GM21576 (cell line): Measurements from ENCODE around the gene PSPC1.
"Not testable (repeated sequence)": the region's sequence is repeated elsewhere in the genome, so short reads cannot be mapped to it uniquely, and the experiment has no call there.

Experiments used
- ATAC-seq: cut with Tn5 transposase; IDR thresholded peaks from one replicate; pipeline ENCODE4 v1.9.1; 2021; ENCODE audit warnings: mild to moderate bottlenecking, moderate library complexity; ENCODE audit not compliant: unreplicated experiment

PSPC1 gene

DNA sequence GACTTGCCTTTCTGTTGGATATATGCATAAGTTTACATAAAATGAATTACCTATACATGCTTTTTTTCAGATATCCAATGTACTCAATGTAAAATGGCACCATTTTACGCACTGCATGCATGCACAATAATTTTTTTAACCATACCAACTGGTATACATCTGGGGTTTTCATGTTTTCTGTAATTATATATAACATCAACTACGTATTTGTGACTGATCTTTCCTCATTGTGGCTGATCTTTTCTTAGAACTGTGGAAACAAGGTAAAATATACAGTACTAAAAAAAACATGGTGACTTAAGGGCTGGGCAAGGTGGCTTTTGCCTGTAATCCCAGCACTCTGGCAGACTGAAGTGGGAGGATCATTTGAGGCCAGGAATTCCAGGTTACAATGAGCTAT is 18.5 kb downstream of the PSPC1 start:
- ATAC-seq = no peak

- no peak for ATAC-seq
Observed at GRCh38 chr13:19763618-19764017, 19.1 kb downstream of the PSPC1 start.

GRCh38 chr13:19759669-19760068 is 23.1 kb downstream of the PSPC1 start:
- no peak for ATAC-seq

- ATAC-seq = no peak
Observed at GRCh38 chr13:19742643-19743042, 40.1 kb downstream of the PSPC1 start.

DNA sequence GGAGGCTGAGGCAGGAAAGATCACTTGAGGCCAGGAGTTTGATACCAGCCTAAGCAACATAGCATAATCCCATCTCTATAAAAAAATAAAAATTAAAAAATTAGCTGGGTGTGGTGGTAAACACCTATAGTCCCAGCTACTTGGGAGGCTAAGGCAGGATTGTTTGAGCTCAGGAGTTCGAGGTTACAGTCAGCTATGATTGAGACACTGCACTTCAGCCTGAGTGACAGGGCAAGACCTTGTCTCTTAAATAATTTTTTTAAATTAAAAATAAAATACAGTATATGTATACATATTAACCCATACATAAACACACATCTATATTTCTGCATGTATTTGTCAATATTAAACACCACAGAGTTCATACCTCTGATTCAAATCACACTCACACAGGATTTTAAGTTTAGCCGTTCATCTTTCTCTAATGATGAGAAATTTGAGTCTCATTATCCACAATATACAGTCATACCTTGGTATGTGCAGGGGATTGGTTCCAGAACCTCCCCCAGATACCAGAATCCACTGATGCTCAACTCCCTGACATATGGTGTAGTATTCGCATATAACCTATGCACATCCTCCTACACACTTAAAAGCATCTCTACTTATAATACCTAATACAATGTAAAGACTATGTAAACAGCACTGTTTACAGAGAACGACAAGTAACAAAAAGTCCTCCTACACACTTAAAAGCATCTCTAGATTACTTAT is 44.7 kb downstream of the PSPC1 start:
- no peak for ATAC-seq

- no peak for ATAC-seq
Observed at GRCh38 chr13:19726611-19727010, 56.1 kb downstream of the PSPC1 start.

DNA sequence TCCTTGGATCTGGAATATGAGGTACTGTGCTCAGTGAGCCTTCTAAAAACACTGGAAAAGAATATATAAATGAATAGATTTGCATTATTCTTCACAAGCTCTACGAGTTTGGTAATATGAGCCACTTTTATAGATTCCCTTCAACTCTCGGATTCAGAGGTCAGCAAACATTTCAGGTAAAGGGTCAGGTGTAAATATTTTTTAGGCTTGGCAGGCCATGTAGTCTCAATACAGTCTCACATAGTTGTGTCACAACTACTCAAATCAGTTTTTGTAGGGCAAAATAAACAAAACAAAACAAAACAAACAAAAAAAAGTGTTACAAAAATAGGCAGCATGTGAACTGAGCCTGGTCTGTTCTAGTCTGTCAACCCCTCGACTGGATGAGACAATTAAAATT is 57.4 kb downstream of the PSPC1 start:
- no peak for ATAC-seq

- ATAC-seq = no peak
Observed at GRCh38 chr13:19720039-19720438, 62.7 kb downstream of the PSPC1 start.

GRCh38 chr13:19713186-19713965 is 69.4 kb downstream of the PSPC1 start:
- no peak for ATAC-seq

- ATAC-seq = not testable (repeated sequence)
Observed at GRCh38 chr13:19709782-19710181, 73.0 kb downstream of the PSPC1 start.

- not testable (repeated sequence) for ATAC-seq
Observed at GRCh38 chr13:19709039-19709438, 73.7 kb downstream of the PSPC1 start.

DNA sequence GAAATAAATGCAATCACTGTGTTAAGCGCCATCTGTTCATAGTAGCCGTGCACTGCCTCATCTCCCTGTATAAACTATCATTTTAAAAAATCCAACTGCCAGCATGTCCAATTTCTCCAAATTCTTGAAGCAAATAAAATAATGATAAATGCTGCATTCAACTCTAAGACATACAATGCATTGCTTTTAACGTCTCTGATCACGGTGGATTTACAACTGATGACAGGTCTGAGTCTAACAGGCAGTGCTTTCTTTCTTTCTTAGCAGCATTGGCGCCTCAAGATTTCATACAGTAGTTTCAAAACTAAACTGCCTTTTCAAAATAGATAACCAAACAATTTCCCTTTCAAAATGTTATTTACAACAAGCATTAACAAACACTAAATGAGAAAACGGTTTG is 78.5 kb downstream of the PSPC1 start:
- not testable (repeated sequence) for ATAC-seq

DNA sequence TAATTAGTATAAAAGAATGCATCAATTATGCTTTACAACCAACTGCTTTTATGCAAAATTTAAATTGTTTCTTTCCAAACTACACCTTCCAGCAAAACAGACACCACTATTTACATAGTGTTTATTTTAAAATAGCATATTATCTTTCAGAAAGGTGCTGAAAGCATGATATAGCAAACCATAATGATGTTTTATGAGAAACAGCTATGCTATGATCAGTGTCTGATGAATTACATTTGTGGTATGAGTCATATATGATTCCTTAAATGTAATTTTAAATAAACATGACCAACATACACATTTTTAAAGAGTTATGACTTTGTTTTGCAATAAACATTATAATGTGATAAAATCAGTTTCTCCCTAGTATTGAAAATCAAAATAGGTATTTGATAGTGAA is 81.1 kb downstream of the PSPC1 start:
- ATAC-seq = not testable (repeated sequence)

DNA sequence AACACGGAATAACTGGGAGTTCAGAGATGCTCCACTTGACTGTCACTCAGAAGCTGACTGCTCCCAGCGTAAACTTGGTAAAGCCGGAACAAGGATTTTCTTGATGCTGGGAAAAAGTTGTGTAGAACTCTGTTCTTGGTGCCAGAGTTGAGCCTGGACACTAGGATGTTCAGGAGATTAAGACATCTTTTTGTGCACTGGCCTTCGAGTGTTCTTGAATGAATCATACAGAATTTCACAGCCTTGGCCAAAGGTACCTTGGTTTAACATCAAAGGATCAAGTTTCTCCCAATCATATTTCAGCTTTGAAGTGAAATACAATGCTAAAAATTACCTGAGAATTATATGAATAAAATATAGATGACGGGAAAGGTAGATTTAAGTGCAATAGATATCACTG is 81.8 kb downstream of the PSPC1 start:
- ATAC-seq = not testable (repeated sequence)

DNA sequence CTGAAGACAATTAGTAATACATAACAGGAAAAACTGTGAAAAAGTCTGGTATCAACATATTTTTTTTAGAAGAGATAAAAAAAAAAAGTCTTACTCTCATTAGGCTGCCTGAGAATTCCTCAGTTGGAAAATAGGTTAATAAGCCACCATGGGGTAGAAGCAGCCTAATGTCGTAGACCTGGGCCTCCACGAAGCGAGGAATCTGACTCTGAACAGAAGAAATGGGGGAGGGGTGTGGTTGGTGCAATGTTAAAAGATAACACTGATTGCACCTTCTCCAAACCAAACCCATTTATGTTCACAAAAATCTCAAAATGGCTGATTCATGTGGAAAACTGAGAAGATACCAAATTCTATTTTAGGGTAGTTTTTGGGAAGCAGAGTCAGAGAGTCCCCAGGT is 86.9 kb downstream of the PSPC1 start:
- no peak for ATAC-seq

- no peak for ATAC-seq
Observed at GRCh38 chr13:19695428-19695827, 87.3 kb downstream of the PSPC1 start.

- not testable (repeated sequence) for ATAC-seq
Observed at GRCh38 chr13:19691447-19691846, 91.3 kb downstream of the PSPC1 start.

DNA sequence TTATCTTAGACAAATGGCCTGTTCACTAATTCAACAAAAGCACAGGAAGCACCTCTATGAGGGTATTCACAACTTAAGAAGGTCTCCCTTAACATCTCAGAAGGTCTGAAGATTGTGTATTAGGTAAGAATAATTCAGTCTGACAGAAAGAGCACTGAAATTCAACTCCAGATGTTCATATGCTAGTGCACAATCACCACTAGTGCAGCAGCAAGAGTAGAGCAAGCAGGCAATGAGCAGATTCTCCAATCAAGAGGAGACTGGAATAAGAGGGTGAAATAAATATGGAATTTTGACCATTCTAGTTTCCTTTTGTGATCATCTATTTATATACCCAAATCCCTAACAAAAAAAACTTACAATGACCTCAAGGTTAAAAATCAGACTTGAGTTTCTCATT is 97.3 kb downstream of the PSPC1 start:
- no peak for ATAC-seq

GRCh38 chr13:19685034-19685433 is 97.7 kb downstream of the PSPC1 start:
- no peak for ATAC-seq

DNA sequence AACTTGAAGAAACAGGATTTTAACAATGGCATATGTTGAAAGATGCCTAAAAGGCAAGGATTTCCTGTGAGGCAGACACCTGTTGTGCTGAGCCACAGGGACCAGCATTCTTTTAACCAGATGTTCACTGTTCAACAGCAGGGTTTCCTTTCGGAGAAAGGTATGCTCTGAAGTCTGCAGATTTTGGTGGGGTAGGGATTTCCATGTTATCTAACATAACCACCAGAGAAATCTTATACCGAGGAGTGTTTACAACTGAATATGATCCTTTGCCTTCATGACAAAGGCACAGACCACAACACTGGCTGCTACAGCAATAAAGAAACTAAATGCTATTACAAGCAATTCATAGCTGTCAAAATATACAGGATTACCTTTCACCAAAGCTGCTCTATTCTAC is 101.2 kb downstream of the PSPC1 start:
- ATAC-seq = no peak

- ATAC-seq = no peak
Observed at GRCh38 chr13:19680751-19681150, 102.0 kb downstream of the PSPC1 start.

- no peak for ATAC-seq
Observed at GRCh38 chr13:19676168-19676567, 106.6 kb downstream of the PSPC1 start.
